ENCODE results near the gene ENOSF1. TPM values are rescaled to one million over a fixed set of nuclear protein-coding genes. Genes with fewer than 3 reads are reported as not detected.

ENOSF1 gene
- total and polyA plus RNA-seq, 2 of the 13 experiments (the other 11 are each of a cell fraction or from before 2014, with no cell fraction given), result 37.6 to 40.1 TPM

GRCh38 chr18:657311-658000 lies 55.0 kb downstream of the ENOSF1 start, which contains the start of gene TYMS (continued):
- TF ChIP-seq DMAP1 (CRISPR knock-in tag; IDR thresholded peaks at IDR 0.05), result no peak; the same call in 1 of the 2 replicates
- no peak for TF ChIP-seq ZBTB7A (CRISPR knock-in tag; IDR thresholded peaks at IDR 0.05)
- TF ChIP-seq PREB (CRISPR knock-in tag; IDR thresholded peaks at IDR 0.05), result no peak
- TF ChIP-seq MYC (CRISPR knock-in tag; IDR thresholded peaks at IDR 0.05; ENCODE audit: borderline replicate concordance), result peak; percentile 83; the same call in 1 of the 2 replicates
- no peak for TF ChIP-seq NCOR1 (IDR thresholded peaks at IDR 0.05; ENCODE audit: borderline replicate concordance, low read length)
- peak; percentile 45; the same call in 1 of the 2 replicates for TF ChIP-seq ZNF503 (CRISPR knock-in tag; IDR thresholded peaks at IDR 0.05)
- TF ChIP-seq RBM39 (IDR thresholded peaks at IDR 0.05; ENCODE audit: low read depth, low read length, poor library complexity, severe bottlenecking), result no peak
- TF ChIP-seq ZNF788 (CRISPR knock-in tag; IDR thresholded peaks at IDR 0.05; ENCODE audit: borderline replicate concordance), result peak; percentile 51
- TF ChIP-seq ZBED4 (CRISPR knock-in tag; IDR thresholded peaks at IDR 0.05; ENCODE audit: borderline replicate concordance), result no peak
- no peak; the same call in 1 of the 2 replicates for TF ChIP-seq ZFP82 (CRISPR knock-in tag; IDR thresholded peaks at IDR 0.05; ENCODE audit: borderline replicate concordance)
- no peak for TF ChIP-seq SOX6 (IDR thresholded peaks at IDR 0.05)
- no peak for TF ChIP-seq SOX6 (CRISPR knock-in tag; IDR thresholded peaks at IDR 0.05)
- TF ChIP-seq EZH2 (conservative IDR thresholded peaks at IDR 0.05; ENCODE audit: low read depth, low read length), result no peak
- no peak; the same call in 1 of the 2 replicates for TF ChIP-seq TIGD3 (CRISPR knock-in tag; IDR thresholded peaks at IDR 0.05; ENCODE audit: borderline replicate concordance)
- TF ChIP-seq TRAFD1 (CRISPR knock-in tag; IDR thresholded peaks at IDR 0.05; ENCODE audit: borderline replicate concordance), result no peak
- TF ChIP-seq KDM4B (CRISPR knock-in tag; IDR thresholded peaks at IDR 0.05), result no peak
- no peak for TF ChIP-seq IRF1 (CRISPR knock-in tag; IDR thresholded peaks at IDR 0.05; ENCODE audit: low read depth)
- no peak for TF ChIP-seq ZFYVE20 (CRISPR knock-in tag; IDR thresholded peaks at IDR 0.05; ENCODE audit: borderline replicate concordance, low read depth)

Data from HepG2 (cell line).